ENCODE results near the gene HNF4A.
"Not testable (repeated sequence)": the region's sequence is repeated elsewhere in the genome, so short reads cannot be mapped to it uniquely, and the experiment has no call there.

The HNF4A gene

GRCh38 chr20:44345147-44345546 lies 10.4 kb upstream of the HNF4A start:
- DNase-seq (ENCODE audit: low read depth in 4 of 4, low spot score in 1 of 4): no peak

GRCh38 chr20:44345941-44346340 lies 9.6 kb upstream of the HNF4A start:
- DNase-seq (ENCODE audit: low read depth in 4 of 4, low spot score in 1 of 4): not testable (repeated sequence)

GRCh38 chr20:44348168-44348659 lies 7.3 kb upstream of the HNF4A start:
- no peak for DNase-seq (ENCODE audit: low read depth in 4 of 4, low spot score in 1 of 4)

- DNase-seq (ENCODE audit: low read depth in 4 of 4, low spot score in 1 of 4): no peak
Observed at GRCh38 chr20:44349349-44349748, 6.2 kb upstream of the HNF4A start.

GRCh38 chr20:44350567-44350966 lies 4.9 kb upstream of the HNF4A start:
- no peak for DNase-seq (ENCODE audit: low read depth in 4 of 4, low spot score in 1 of 4)

GRCh38 chr20:44354979-44355497 lies 461 bp upstream of the HNF4A start:
- no peak for DNase-seq (ENCODE audit: low read depth in 4 of 4, low spot score in 1 of 4)

GRCh38 chr20:44356353-44356723 lies 839 bp downstream of the HNF4A start:
- DNase-seq (ENCODE audit: low read depth in 4 of 4, low spot score in 1 of 4): no peak

GRCh38 chr20:44357020-44357419 lies 1.5 kb downstream of the HNF4A start:
- DNase-seq (ENCODE audit: low read depth in 4 of 4, low spot score in 1 of 4): no peak

- no peak for DNase-seq (ENCODE audit: low read depth in 4 of 4, low spot score in 1 of 4)
Observed at GRCh38 chr20:44357555-44358125, 2.1 kb downstream of the HNF4A start.

- no peak for DNase-seq (ENCODE audit: low read depth in 4 of 4, low spot score in 1 of 4)
Observed at GRCh38 chr20:44358776-44359175, 3.3 kb downstream of the HNF4A start.

- no peak for DNase-seq (ENCODE audit: low read depth in 4 of 4, low spot score in 1 of 4)
Observed at GRCh38 chr20:44360221-44360620, 4.7 kb downstream of the HNF4A start.

GRCh38 chr20:44361021-44361420 lies 5.5 kb downstream of the HNF4A start:
- DNase-seq (ENCODE audit: low read depth in 4 of 4, low spot score in 1 of 4): no peak

GRCh38 chr20:44362466-44362940 lies 7.0 kb downstream of the HNF4A start:
- no peak for DNase-seq (ENCODE audit: low read depth in 4 of 4, low spot score in 1 of 4)

GRCh38 chr20:44364068-44364467 lies 8.6 kb downstream of the HNF4A start:
- DNase-seq (ENCODE audit: low read depth in 4 of 4, low spot score in 1 of 4): no peak

GRCh38 chr20:44364780-44365179 lies 9.3 kb downstream of the HNF4A start:
- no peak for DNase-seq (ENCODE audit: low read depth in 4 of 4, low spot score in 1 of 4)

GRCh38 chr20:44367746-44368145 lies 12.2 kb downstream of the HNF4A start:
- no peak for DNase-seq (ENCODE audit: low read depth in 4 of 4, low spot score in 1 of 4)

- no peak for DNase-seq (ENCODE audit: low read depth in 4 of 4, low spot score in 1 of 4)
Observed at GRCh38 chr20:44370639-44371218, 15.2 kb downstream of the HNF4A start.

- DNase-seq (ENCODE audit: low read depth in 4 of 4, low spot score in 1 of 4): no peak
Observed at GRCh38 chr20:44382641-44383040, 27.1 kb downstream of the HNF4A start.

GRCh38 chr20:44384423-44385027 lies 29.0 kb downstream of the HNF4A start:
- peak; percentile 71 to 81 (median 76) for DNase-seq (ENCODE audit: low read depth in 4 of 4, low spot score in 1 of 4)

GRCh38 chr20:44388466-44389023 lies 33.0 kb downstream of the HNF4A start:
- DNase-seq (ENCODE audit: low read depth in 4 of 4, low spot score in 1 of 4): peak; percentile 18 to 62 (median 50)

- no peak for DNase-seq (ENCODE audit: low read depth in 4 of 4, low spot score in 1 of 4)
Observed at GRCh38 chr20:44389871-44390270, 34.4 kb downstream of the HNF4A start.

- no peak for DNase-seq (ENCODE audit: low read depth in 4 of 4, low spot score in 1 of 4)
Observed at GRCh38 chr20:44390280-44390679, 34.8 kb downstream of the HNF4A start.

All from stimulated activated CD4-positive, alpha-beta T cell treated with anti-CD3 and anti-CD28 coated beads, Interleukin-1b, Interleukin-23, amount 100 ng/mL, for 24 hours (primary cell).